GM19463 (cell line): Measurements from ENCODE around the gene RAP1GAP.
"Not testable (repeated sequence)": the region's sequence is repeated elsewhere in the genome, so short reads cannot be mapped to it uniquely, and the experiment has no call there.

Experiments used
- ATAC-seq: cut with Tn5 transposase; IDR thresholded peaks from one replicate; pipeline ENCODE4 v1.9.1; 2021; ENCODE audit warnings: mild to moderate bottlenecking, moderate library complexity; ENCODE audit not compliant: unreplicated experiment

Gene RAP1GAP

GRCh38 chr1:21574466-21575151 is 94.5 kb downstream of the RAP1GAP start:
- no peak for ATAC-seq

- no peak for ATAC-seq
Observed at GRCh38 chr1:21573971-21574465, 95.1 kb downstream of the RAP1GAP start.

GRCh38 chr1:21573475-21573874 is 95.7 kb downstream of the RAP1GAP start:
- no peak for ATAC-seq

- ATAC-seq, result no peak
Observed at GRCh38 chr1:21572735-21573277, 96.4 kb downstream of the RAP1GAP start.

DNA sequence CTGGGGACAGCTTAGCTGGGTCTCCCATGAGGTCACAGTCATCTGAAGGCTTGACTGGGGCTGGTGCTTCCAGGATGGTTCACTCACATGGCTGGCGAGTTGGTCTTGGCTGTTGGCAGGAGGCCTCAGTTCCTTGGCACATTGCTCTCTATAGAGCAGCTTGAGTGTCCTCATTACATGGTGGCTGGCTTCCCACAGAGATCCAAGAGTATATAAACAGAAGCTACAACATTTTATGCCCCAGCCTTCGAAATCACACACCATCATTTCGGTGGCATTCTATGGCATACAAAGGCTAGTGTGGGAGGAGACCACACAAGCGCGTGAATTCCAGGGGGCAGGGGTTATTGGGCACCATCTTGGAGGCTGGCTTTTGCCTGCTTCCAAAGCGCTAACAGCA is 96.9 kb downstream of the RAP1GAP start:
- ATAC-seq, result no peak

DNA sequence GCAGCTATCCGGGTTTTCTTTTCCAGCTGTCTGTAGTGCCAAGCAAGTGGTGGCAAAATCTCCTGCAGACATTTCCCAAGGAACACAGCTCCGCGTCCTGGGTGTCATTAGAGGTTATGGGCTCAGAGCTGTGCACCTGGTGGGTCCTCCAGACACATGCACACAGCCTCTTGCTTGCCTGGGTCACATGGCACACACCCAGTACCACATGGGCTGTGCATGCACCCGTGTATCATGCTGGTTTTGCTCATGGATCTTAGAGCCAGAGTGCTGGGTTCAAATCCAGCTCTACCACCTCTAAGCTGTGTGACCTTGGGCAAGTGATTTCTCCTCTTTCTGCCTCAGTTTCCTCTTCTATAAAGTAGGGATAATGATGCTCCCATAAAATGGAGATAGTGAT is 98.3 kb downstream of the RAP1GAP start:
- ATAC-seq, result no peak

- no peak for ATAC-seq
Observed at GRCh38 chr1:21570528-21570875, 98.7 kb downstream of the RAP1GAP start.

- no peak for ATAC-seq
Observed at GRCh38 chr1:21569820-21570527, 99.2 kb downstream of the RAP1GAP start.

DNA sequence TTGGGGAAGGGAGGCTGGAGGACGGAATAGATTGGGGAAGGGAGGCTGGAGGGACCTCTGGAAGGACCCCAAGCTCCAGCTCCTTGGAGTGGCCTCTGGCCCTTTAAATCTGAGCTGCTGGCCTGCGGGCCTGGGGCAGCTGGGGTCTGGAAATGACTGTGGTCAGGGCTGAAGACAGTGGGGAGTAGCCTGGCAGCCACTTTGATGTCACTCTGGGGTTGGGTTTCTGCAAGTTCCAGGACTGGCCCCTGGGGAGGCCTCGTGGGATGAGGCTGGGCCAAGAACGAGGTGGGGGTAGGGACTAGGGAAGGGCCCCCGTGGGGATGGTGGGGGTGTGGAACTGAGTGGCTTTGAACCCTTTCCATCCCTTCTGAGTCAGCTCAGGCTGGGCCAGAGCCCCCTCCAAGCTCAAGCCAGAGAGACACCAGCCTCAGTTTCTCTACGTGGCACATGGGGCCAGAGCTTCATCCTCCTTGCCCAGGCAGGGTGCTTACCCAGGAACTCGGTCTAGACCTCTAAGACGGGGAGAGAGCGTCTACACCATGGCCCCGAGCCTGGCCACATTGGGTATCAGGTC is 100.3 kb downstream of the RAP1GAP start:
- no peak for ATAC-seq

DNA sequence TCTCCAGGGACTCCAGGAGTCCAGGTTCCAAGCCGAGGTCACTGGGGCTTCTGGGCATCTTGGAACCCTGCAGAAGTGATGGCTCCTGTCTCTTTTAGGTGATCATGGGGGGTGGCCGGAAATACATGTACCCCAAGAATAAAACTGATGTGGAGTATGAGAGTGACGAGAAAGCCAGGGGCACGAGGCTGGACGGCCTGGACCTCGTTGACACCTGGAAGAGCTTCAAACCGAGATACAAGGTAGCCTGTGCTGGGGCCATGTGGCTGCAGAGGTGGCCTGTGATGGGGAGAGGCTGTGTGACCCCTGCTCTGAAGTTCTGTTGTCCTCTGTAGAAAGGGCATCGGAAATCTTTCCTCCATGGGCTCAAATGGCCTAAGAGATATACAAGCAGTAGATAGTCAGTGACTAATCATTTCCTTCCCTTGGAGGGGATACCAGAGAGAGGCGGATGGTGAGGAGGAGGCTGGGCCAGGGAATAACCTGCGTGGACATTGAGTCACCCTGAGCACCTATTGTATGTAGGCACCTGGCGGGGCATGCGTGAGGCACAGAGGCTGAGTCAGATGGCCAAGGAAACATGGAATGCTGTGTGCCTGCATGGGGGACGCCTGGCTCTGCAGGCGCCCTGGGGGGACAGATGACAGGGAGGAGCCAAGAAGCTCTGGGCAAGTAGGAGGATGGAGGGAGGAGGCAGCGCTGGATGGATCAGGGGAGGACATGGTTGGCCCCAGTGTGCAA is 101.0 kb downstream of the RAP1GAP start:
- ATAC-seq, result no peak

- ATAC-seq, result no peak
Observed at GRCh38 chr1:21567241-21568005, 101.7 kb downstream of the RAP1GAP start.

DNA sequence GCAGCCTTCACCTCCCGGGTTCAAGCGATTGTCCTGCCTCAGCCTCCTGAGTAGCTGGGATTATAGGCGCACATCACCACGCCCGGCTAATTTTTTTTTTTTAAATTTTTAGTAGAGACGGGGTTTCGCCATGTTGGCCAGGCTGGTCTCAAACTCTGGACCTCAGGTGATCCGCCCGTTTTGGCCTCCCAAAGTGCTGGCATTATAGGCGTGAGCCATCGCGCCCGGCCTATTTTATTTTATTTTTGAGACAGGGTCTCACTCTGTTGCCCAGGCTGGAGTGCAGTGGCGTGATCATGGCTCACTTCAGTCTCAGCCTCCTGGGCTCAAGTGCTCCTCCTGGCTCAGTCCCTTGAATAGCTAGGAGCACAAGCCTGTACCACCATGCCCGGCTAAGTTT is 102.8 kb downstream of the RAP1GAP start:
- not testable (repeated sequence) for ATAC-seq

DNA sequence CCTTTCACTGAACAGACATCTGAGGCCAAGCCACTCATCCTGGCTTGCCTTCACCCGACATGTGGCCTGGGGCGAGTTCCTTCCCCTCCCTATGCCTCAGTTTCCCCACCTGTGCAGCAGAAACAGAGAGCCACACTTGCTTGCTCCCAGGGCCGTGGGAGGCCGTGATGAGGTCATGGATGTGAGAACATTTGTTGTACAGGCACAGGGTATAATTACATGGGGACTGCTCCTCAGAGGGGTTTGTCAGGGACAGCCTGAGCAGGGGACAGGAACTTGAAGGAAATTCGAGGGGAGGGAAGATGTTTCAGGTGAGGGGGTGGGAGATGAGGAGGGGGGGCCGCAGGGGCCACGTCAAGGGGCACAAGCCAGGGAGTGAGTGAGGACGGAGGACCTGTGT is 103.9 kb downstream of the RAP1GAP start:
- ATAC-seq, result no peak

- ATAC-seq, result no peak
Observed at GRCh38 chr1:21564521-21565095, 104.5 kb downstream of the RAP1GAP start.

DNA sequence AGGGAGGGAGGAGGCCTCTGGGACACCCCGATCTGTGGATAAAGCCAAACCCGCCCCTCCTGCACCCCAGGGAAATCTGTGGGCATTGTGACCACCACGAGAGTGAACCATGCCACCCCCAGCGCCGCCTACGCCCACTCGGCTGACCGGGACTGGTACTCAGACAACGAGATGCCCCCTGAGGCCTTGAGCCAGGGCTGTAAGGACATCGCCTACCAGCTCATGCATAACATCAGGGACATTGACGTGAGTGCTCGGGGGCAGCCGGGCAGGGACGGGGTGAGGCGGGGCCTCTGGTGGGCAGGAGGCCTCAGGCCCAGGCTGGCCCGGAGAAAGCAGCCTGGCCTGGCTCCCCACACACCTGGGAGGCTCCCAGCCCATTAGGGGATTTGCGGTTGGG is 105.2 kb downstream of the RAP1GAP start:
- ATAC-seq, result no peak

- no peak for ATAC-seq
Observed at GRCh38 chr1:21562896-21563295, 106.3 kb downstream of the RAP1GAP start.

DNA sequence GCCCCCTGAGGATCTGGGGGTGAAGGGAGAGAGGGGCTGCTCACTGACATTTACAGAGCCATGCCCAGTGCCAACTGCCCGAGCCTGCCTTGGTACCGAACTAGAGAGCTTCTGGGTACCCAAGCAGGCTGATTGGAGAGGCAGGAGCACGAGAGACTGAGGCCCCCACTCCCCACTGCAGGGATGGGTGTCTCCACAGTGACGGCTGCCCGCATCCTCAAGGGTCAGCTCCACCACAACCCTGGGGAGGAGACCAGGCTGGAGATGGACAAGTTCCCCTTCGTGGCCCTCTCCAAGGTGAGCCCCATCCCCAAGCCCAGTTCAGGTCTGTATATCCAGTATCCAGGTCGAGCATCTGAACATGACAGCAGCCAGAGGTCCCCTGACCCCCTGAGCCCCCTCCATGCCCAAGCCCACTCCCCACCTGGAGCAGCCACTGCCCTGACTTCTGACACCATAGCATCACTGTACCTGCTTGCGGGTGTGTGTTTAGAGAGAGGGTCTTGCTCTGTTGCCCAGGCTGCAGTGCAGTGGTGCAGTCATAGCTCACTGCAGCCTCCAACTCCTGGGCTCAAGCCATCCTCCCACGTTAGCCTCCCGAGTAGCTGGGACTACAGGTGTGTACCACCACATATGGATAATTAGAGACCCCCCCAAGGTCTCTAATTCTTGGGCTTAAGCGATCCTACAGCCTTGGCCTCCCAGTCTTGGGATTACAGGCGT is 108.1 kb downstream of the RAP1GAP start:
- no peak for ATAC-seq

DNA sequence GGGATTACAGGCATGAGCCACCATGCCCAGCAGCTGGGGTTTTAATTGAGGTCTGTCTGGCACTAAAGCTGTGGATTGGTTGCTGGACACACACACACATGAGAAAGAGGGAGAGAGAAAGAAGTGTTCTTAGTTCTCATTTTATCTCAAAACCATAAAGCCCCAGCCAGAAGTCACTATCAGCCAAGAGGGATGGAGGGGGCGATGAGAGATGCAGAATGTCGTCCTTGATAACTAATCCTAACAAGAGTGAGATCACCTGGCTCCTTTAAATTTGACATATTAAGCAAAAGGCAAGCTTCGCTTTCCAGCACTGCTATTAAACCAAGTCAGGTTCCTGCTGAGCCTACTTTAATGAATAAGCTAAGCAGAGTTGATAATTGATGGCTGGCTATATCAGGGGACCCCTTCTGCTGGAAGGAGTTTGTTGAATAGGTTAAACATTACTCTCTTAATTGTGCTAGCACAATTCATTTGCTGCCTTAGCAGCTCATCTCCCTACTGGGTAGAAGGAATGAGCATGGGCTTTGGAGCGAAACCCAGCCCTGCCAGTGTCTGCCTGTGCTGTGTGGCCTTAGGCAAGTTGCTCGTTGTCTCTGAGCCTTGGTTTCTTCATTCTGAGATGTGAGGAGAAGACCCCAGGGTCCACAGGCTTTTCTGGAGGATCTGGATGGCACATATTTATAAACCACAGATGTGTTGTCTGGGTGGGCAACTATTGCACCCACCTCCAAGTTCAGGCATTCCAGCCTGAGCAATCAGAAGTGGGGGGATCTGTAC is 109.2 kb downstream of the RAP1GAP start:
- ATAC-seq, result no peak
